HepG2 (cell line): ENCODE measurements around the gene ZBTB43. TPM values are rescaled to one million over a fixed set of nuclear protein-coding genes. Genes with fewer than 3 reads are reported as not detected.

ENCODE experiments used
- ATAC-seq: fragments of 200-7000 bp; cut with Tn5 transposase; 3 replicates; pipeline ENCODE4 v1.9.1; 2020; ENCODE audit warnings: mild to moderate bottlenecking, moderate library complexity
- BruUV-seq: library from RNA; stranded (reverse); fragments of 400-500 nt; replicated peaks from 2 replicates; lab custom pipeline; 2021; lab: Mats Ljungman, UMichigan
- CTCF ChIA-PET: fragments of 300-600 bp; formaldehyde crosslinking; extraction: SDS; loops from one replicate; lab custom pipeline; 2021; ENCODE audit warnings: low total read pairs, inconsistent platforms, low intra/inter-chr PET ratio; lab: Yijun Ruan, JAX
- POLR2A ChIA-PET: fragments of 350-600 bp; sonication (Branson Sonifier 250); formaldehyde crosslinking; loops from one replicate; lab custom pipeline; 2020; ENCODE audit warnings: antibody characterized with exemption, inconsistent platforms; lab: Yijun Ruan, JAX
- DNase-seq: peaks from one replicate; pipeline ENCODE4 v3.0.0-alpha.2; 2015; ENCODE audit warnings: low spot score
- FAIRE-seq: peaks from 3 replicates; lab custom pipeline; 2011; peaks lifted over from hg19 to GRCh38; lab: Jason Lieb, UNC
- H2AFZ ChIP-seq: one replicate; pipeline ENCODE4 v1.6.1; 2011; ENCODE audit warnings: low read length, inconsistent platforms
- H3K27ac ChIP-seq: fragments of 300-600 bp; 3 replicates; pipeline ENCODE4 v1.8.0; 2011; ENCODE audit warnings: mixed run types, mild to moderate bottlenecking, mixed read lengths, low read length, inconsistent platforms; ENCODE audit not compliant: insufficient read depth; ENCODE audit errors: extremely low read length
- H3K27me3 ChIP-seq, 2 experiments: fragments of 200-600 bp in 1 of 2; 2 replicates in 1 of 2; 3 replicates in 1 of 2; pipeline versions ENCODE4 v1.6.0 to v1.8.0; 2011; ENCODE audit warnings: low read length in 2 of 2, mild to moderate bottlenecking in 2 of 2, moderate library complexity in 2 of 2, inconsistent platforms in 1 of 2; ENCODE audit not compliant: insufficient read depth in 2 of 2, control insufficient read depth in 1 of 2
- H3K36me3 ChIP-seq, 2 experiments: fragments of 200-600 bp in 1 of 2; replicated peaks in 1 of 2; 2 replicates in 1 of 2; 3 replicates in 1 of 2; pipeline versions ENCODE4 v1.5.1 to v1.8.0; 2011; ENCODE audit warnings: low read length in 2 of 2, inconsistent platforms in 1 of 2; ENCODE audit not compliant: insufficient read depth in 2 of 2, control insufficient read depth in 1 of 2
- H3K4me1 ChIP-seq: 2 replicates; pipeline ENCODE4 v1.5.1; 2012; ENCODE audit warnings: low read length, inconsistent platforms; ENCODE audit not compliant: insufficient read depth
- H3K4me2 ChIP-seq: 2 replicates; pipeline ENCODE4 v1.6.0; 2011; ENCODE audit warnings: low read depth, low read length, inconsistent platforms
- H3K4me3 ChIP-seq, 3 experiments: fragments of 200-600 bp in 1 of 3; sonication (generic), shearing (Covaris generic) in 1 of 3; replicated peaks in 1 of 3; 2 replicates each; pipeline ENCODE4 v1.5.1; 2011 to 2016; ENCODE audit warnings: low read length in 3 of 3, inconsistent platforms in 2 of 3, low read depth in 2 of 3, mild to moderate bottlenecking in 2 of 3, control low read depth in 1 of 3, mixed read lengths in 1 of 3; ENCODE audit not compliant: insufficient read depth in 1 of 3
- H3K79me2 ChIP-seq: one replicate; pipeline ENCODE4 v1.6.1; 2011; ENCODE audit warnings: low read length, inconsistent platforms; ENCODE audit not compliant: insufficient read depth
- H3K9ac ChIP-seq: 2 replicates; pipeline ENCODE4 v1.6.0; 2011; ENCODE audit warnings: mild to moderate bottlenecking, low read depth, low read length, inconsistent platforms; ENCODE audit not compliant: insufficient read depth
- H3K9me3 ChIP-seq: 2 replicates; pipeline ENCODE4 v1.5.1; 2012; ENCODE audit warnings: mild to moderate bottlenecking, low read length
- H4K20me1 ChIP-seq: 2 replicates; pipeline ENCODE4 v1.6.0; 2011; ENCODE audit warnings: inconsistent platforms, mild to moderate bottlenecking, low read length, moderate library complexity; ENCODE audit not compliant: insufficient read depth
- E2F5 ChIP-seq: sonication (generic); formaldehyde crosslinking; conservative IDR thresholded peaks from 2 replicates; pipeline ENCODE4 v1.4.0; 2020; ENCODE audit warnings: missing genetic modification reagents
- ELF4 ChIP-seq: sonication (generic); formaldehyde crosslinking; IDR thresholded peaks from 2 replicates; pipeline ENCODE4 v1.5.0; 2020; ENCODE audit warnings: missing genetic modification reagents, mild to moderate bottlenecking, moderate library complexity, borderline replicate concordance
- MZF1 ChIP-seq: sonication (generic); formaldehyde crosslinking; IDR thresholded peaks from 2 replicates; pipeline ENCODE4 v1.8.1; 2023; ENCODE audit warnings: mild to moderate bottlenecking, missing genetic modification reagents, borderline replicate concordance
- RBFOX2 ChIP-seq: fragments of 200-400 bp; formaldehyde crosslinking; IDR thresholded peaks from 2 replicates; pipeline ENCODE4 v1.6.1; 2017; ENCODE audit warnings: low read depth, mild to moderate bottlenecking, low read length
- SNAPC4 ChIP-seq: sonication (generic); formaldehyde crosslinking; IDR thresholded peaks from 2 replicates; pipeline ENCODE4 v1.4.0; 2020; ENCODE audit warnings: mild to moderate bottlenecking, missing genetic modification reagents
- ZNF766 ChIP-seq: sonication (generic); formaldehyde crosslinking; IDR thresholded peaks from 2 replicates; pipeline ENCODE4 v1.5.0; 2020; ENCODE audit warnings: missing genetic modification reagents, borderline replicate concordance
- WGBS: methylation state at CpG from one replicate; pipeline ENCODE4 v1.1.6; 2017; ENCODE audit warnings: low lambda C conversion rate; 5-methylcytosine and 5-hydroxymethylcytosine counted together
- in situ Hi-C: cut with HindIII; loops from 2 replicates; pipeline ENCODE4 v1.10.0; 2017; ENCODE audit warnings: low pct_unique_long_range_greater_than_20kb; ENCODE audit not compliant: extremely low pct_ligation_motif_present
- intact Hi-C: fragments of 100-400 bp; cut with micrococcal nuclease; formaldehyde crosslinking; loops from one replicate; pipeline ENCODE4 v1.10.0; 2022; ENCODE audit not compliant: unreplicated experiment
- polyA plus RNA-seq, 8 experiments: library from polyadenylated mRNA; depleted of rRNA in 3 of 8; stranded (reverse) in 7 of 8; unstranded in 1 of 8; fragments of >200 nt; fragmentation: Illumina TruSeq in 4 of 8; extraction: Trizol in 4 of 8; gene quantifications; 2 replicates each; pipeline versions ENCODE4 v1.2.1 to v1.2.3, GENCODE V29; 2011 to 2016; ENCODE audit warnings: low read depth in 4 of 8, missing spikeins in 1 of 8, mixed read lengths in 1 of 8; ENCODE audit not compliant: insufficient read depth in 1 of 8
- total RNA-seq, 5 experiments: library from RNA; depleted of rRNA; stranded (reverse); fragments of >200 nt; fragmentation: Illumina TruSeq; extraction: Trizol; gene quantifications; 2 replicates each; pipeline ENCODE4 v1.2.3, GENCODE V29; 2016; ENCODE audit warnings: low read depth in 1 of 5

ZBTB43 gene
- total and polyA plus RNA-seq, 2 of the 13 experiments (the other 11 are each of a cell fraction or from before 2014, with no cell fraction given) = 7.1 to 31.4 TPM

GRCh38 chr9:126793686-126794417 is 11.0 kb upstream of the ZBTB43 start (continued):
- TF ChIP-seq ELF4 (CRISPR knock-in tag) = no peak

GRCh38 chr9:126794441-126794840 is 10.4 kb upstream of the ZBTB43 start:
- in situ Hi-C loops (no loop called here), intact Hi-C loops (no loop called here)
- BruUV-seq = no TSS peak
- FAIRE-seq = no peak
- TF ChIP-seq MZF1 (no peak), ZNF766 (CRISPR knock-in tag) (no peak), RBFOX2 (no peak), E2F5 (CRISPR knock-in tag) (no peak), SNAPC4 (CRISPR knock-in tag) (no peak)
- no peak for ATAC-seq
- no peak overlapping the region for H3K4me3 ChIP-seq
- 54% methylated on average over 6 of the region's 6 CpGs for WGBS
- ChIA-PET CTCF (no interaction called here), POLR2A (no interaction called here)
- H3K36me3 ChIP-seq = no peaks in the 10 kb centered on the region
- peaks cover 5 to 16% of the 10 kb centered on the region in 2 experiments for H3K27me3 ChIP-seq
- no peaks in the 10 kb centered on the region for H3K79me2 ChIP-seq
- no peak for DNase-seq
- no peak overlapping the region for H3K4me2 ChIP-seq
- H3K4me1 ChIP-seq = peaks cover 38% of the 10 kb centered on the region
- no peak overlapping the region for H2AFZ ChIP-seq
- H4K20me1 ChIP-seq = no peaks in the 10 kb centered on the region
- H3K9me3 ChIP-seq = no peaks in the 10 kb centered on the region
- no peak overlapping the region for H3K27ac ChIP-seq
- no peak overlapping the region for H3K9ac ChIP-seq
